HG03159 (cell line): ENCODE data around the gene BASP1.

Source experiments
- ATAC-seq: cut with Tn5 transposase; IDR thresholded peaks from one replicate; pipeline ENCODE4 v1.9.1; 2021; ENCODE audit warnings: mild to moderate bottlenecking, moderate library complexity; ENCODE audit not compliant: unreplicated experiment

Gene BASP1

DNA sequence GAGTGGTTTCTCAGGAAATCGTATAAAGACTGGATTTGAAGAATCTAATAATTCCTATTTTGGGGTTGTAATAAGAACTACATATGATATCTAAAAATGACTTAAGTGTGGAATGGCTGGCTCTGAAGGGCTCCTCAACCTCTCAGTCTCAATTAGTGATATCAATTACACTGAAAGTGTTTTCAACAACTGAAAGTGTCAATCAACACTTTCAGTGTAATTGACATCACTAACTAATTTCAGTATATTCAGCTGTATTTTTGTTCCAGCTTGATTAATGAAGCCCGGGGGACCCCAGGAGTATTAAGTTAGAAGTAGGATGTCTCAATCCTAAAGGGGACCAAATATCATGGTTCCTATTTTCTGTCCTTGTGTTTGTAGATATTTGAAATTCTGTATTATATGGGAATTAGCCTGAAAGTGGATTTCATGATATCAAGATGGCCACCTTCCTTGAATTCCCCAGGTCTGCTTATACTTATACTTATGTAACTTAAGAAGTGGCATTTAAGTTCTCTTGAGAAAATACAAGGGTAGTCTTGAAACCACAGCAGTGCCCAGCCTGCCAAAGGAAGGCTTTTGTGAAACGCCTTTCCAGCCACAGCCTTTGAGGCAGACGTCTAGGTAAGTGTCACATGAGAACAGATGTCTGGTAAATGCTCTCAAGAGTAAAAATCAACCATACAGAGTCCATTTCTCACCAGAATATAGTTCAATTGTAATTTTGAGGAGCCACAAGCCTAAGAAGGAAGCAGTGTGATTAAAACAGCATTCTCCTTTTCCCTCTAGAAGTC is 4.6 kb downstream of the BASP1 start:
- no peak for ATAC-seq

GRCh38 chr5:17222664-17223063 is 5.2 kb downstream of the BASP1 start:
- ATAC-seq, result no peak

GRCh38 chr5:17223367-17224185 is 6.1 kb downstream of the BASP1 start:
- ATAC-seq, result peak; percentile 38

DNA sequence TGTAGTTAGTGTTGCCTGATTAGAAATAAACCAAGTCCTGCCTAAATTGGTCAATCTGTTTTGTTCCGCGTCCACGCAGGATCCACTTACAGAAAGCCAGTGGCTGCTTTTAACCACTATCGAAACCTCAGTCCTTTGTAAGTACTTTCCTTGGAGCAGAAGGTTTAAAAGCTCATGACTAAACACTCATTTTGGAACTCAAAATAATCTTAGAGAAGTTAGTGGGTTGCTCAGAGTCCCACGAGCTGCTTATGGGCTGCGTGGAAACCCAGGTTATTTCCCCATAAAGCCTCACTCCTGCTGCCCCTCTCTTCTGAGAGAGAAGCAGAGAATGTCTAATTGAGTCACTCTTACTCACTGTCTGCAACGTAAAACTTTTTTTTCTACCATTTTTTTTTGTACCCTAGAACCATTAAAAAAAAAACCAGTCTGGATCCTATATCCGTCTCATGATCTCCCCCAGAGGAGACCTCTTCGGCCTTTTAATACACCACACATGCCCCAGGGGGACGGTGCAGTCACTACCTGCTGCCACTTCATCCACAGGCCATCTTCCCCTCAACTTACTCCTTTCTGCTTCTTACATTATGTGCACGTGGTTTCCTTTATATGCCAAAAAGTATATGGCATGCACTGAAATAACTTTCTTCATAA is 7.6 kb downstream of the BASP1 start:
- peak; percentile 57 for ATAC-seq

- ATAC-seq, result no peak
These were observed 8.1 kb downstream of the BASP1 start for GRCh38 chr5:17225520-17225919.

GRCh38 chr5:17227868-17228267 is 10.4 kb downstream of the BASP1 start:
- no peak for ATAC-seq

DNA sequence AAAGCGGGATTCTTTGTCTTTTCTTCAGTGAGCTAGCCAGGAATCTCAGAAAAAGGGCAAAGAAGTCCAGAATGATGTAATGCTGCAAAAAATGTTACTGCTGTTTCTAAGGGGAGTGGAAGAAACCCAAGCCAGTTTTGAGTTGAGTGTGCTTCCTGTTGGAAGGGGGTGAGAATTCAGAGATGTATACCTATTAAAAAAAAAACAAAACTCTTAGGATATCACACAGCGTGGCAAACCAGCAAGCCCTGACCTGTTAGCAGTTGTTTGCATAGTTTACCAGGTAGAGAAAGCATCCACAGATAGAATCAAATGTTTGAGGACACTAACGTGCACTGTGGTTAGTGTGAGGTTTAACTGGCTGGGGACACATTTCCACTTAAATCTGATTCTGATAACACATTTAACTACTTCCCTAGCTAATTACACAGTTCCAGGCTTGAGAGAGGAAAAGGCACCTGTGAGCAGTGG is 11.4 kb downstream of the BASP1 start:
- peak; percentile 52 for ATAC-seq

GRCh38 chr5:17229313-17229712 is 11.9 kb downstream of the BASP1 start:
- ATAC-seq, result peak; percentile 39

- ATAC-seq, result no peak
These were observed 12.8 kb downstream of the BASP1 start for GRCh38 chr5:17230191-17230590.

DNA sequence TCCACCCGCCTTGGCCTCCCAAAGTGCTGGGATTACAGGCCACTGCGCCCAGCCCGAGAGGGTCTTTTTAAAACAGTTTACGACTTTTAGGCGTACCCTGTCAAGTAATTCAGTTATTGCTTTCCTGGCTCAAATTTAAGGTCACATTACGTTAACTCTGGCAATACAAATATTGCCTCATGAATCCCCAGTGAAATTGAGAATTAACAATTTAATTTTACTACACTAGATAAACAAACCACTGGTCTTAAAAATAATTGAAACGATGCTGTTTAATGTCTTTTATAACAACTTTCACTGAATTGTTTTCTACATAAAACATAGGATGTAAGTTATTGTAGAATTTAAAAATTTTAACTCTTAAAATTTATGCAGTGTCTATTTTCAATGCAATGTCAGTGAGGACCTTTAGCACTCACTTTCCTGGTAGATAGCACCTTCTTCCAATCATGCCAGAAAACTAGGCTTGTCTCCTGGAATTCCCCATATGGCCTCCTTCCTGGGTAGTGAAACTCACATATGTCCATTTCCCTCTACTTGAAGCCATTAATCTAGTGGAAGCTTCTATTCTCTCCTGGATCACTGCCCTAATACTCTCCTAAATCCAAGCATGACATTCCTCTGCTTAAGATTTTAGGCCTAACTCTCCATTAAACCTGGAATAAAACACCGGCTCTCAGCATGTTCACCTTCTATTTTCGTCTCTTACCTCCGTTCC is 13.5 kb downstream of the BASP1 start:
- no peak for ATAC-seq

GRCh38 chr5:17232405-17232804 is 15.0 kb downstream of the BASP1 start:
- ATAC-seq, result no peak

DNA sequence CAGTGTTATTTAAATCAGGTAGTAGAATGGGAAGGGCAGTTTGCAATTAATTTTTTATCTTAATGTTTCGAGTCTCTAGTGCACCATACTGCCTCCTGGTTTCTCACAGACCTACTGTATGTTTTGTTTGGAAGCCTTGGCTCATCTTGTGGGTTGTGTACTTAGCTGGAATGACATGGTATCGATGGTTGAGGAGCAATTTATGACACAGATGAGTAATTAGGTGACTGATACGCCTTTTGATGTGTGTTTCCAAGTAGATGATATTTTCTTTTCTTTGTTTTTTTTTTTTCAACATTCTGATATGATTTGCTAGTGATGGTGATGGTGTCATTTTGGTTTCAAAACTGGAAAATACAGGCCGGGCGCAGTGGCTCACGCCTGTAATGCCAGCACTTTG is 16.1 kb downstream of the BASP1 start:
- ATAC-seq, result no peak

DNA sequence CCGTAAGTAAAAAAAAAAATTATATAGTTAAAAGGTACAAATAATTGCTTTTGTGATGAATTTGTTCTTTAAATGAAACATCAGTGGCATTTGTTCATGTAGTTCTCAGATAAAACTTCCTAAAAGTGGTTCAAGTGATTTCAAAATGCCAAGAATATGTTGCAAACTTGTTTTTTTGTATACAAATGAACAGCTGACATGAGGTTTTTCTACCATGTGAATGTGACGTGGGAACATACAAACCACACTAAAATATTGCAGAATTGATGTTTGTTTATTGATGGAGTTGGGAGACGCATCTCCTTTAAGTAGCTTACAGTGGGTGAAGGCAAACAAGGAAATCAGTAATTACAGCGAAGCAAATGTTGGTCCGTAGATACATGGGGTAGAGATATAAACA is 16.9 kb downstream of the BASP1 start:
- ATAC-seq, result no peak

DNA sequence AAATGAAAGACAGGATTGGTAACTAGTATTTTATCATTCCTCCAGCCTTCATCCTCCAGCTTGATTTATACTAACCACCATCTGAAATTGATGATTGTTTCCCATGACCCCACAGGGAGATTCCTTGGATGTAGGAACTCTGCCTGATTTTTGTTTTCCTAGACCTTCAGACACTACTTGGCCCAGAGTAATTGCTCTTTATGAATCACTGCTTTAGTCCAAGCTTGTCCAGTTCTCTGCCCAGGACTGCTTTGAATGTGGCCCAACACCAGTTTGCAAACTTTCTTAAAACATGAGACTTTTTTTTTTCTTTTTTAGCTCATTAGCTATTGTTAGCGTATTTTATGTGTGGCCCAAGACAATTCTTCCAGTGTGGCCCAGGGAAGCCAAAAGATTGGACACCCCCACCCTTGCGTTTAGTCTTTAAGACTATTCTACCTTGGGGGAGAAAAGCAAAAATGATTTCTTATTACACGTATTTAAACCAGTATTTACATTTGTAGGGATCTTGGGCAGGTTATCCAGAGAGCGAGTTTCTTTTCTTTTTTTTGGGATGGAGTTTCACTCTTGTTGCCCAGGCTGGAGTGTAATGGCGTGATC is 18.4 kb downstream of the BASP1 start:
- no peak for ATAC-seq

DNA sequence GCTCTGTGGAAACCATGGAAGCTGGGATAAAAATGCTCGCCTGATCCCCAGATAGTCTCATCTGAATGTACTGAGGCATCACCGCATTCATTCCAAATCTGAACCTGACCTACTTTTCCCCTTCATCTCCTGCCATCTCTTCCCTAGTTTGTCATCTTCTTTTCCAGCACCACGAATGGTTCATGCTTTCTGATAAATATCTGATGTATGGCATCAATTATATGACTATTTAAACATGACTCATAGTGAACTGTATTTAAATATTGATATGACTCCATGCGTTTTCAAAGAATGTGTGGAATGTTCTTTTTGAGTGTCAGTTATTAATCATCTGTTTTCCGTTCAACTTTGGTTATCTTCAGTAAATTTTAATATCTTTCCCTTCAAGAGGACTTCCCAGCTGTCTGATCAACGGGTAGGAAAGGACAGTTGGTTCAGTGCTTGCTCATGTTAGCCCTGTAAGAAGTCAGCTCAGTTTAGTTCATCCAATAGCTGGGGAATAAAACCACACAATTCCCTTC is 21.1 kb downstream of the BASP1 start:
- ATAC-seq, result no peak

DNA sequence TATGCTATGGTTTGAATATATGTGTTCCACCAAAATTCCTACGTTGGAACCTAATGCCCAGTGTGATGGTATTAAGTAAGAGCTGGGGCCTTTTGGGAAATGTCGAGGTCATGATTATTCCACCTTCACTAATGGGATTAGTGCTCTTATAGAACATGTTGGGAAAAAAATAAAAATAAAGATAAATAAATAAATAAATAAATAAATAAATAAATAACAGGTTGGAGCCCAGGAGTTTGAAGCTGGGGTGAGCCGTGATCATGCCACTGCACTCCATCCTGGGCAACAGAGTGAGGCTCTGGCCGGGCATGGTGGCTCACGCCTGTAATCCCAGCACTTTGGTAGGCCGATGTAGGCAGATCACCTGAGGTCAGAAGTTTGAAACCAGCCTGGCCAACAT is 22.5 kb downstream of the BASP1 start:
- no peak for ATAC-seq

GRCh38 chr5:17240487-17240886 is 23.1 kb downstream of the BASP1 start:
- no peak for ATAC-seq

DNA sequence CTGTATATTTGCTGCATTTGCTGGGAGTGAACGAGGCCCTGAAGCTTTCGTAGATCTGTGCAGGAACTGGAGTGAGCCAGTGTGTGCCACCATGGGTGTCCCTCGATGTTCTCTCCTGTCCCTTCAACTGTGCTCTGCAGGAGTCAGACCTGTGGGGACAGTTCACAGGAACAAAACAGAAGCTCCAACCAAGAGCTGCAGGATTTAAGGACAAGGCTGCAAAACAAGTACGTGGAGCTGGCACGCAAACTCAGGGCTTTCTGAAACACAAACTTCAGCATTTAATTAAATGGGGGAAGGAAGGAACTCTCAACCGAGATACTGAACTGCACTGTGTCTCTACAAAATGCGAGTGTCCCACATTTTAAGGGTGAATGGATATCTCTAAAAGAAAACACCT is 24.2 kb downstream of the BASP1 start:
- no peak for ATAC-seq

DNA sequence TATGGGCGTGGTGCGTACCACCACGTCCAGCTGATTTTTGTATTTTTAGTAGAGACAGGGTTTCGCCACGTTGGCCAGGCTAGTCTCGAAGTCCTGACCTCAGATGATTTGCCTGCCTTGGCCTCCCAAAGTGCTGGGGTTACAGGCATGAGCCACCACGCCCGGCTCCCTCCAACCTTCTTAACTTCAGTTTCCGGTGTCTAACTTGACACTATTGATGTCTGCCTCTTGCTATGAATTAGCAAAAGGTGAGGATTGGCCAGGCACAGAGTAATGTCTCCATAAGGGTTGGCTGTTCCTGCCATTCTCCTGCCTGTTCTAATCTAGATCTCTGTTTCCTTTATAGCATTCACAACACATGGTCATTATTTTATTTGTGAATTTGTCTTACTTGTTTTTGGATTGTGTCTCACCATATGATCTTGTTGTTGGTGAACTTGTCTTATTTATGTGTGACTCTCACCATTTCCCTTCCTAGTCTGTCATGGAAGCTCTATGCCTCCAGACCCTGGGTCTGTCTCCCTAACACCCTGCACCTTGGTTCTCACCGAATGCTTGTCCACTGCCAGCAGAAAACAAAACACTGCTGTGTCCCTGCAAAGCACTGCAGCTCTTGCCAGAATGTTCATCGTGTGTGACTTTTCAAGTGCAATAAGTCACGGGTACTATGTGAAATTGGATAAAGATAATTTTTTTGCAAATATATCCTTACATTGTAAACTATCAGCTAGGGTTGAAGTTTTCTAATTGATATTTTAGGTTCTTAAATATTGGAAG is 26.0 kb downstream of the BASP1 start:
- ATAC-seq, result no peak
